Colonic mucosa (tissue), 4 donors: ENCODE results near the gene CDH11. TPM values are rescaled to one million over a fixed set of nuclear protein-coding genes. Genes with fewer than 3 reads are reported as not detected.

Experiments used
- DNase-seq: peaks from one replicate; pipeline ENCODE4 v3.0.0-alpha.2; 2020
- H3K27ac ChIP-seq: fragments of 200-600 bp; one replicate; pipeline ENCODE4 v1.8.0; 2021
- H3K27me3 ChIP-seq: fragments of 200-600 bp; one replicate; pipeline ENCODE4 v1.8.0; 2021
- H3K36me3 ChIP-seq: fragments of 200-600 bp; one replicate; pipeline ENCODE4 v1.8.0; 2021
- H3K4me1 ChIP-seq: fragments of 200-600 bp; one replicate; pipeline ENCODE4 v1.8.0; 2021; ENCODE audit warnings: mild to moderate bottlenecking
- H3K4me3 ChIP-seq: fragments of 200-600 bp; one replicate; pipeline ENCODE4 v1.8.0; 2021
- H3K9ac ChIP-seq, 2 donors: one replicate each; pipeline ENCODE4 v1.7.0; 2013; ENCODE audit warnings: control low read depth in 2 of 2, low read depth in 2 of 2, low read length in 2 of 2
- H3K9me3 ChIP-seq: fragments of 200-600 bp; one replicate; pipeline ENCODE4 v1.8.0; 2021
- CTCF ChIP-seq: fragments of 200-600 bp; IDR thresholded peaks from one replicate; pipeline ENCODE4 v1.8.0; 2022; ENCODE audit warnings: antibody characterized with exemption, mild to moderate bottlenecking
- intact Hi-C: fragments of 100-400 bp; cut with DNase I; formaldehyde crosslinking; loops from one replicate; pipeline ENCODE4 v1.14.1; 2022
- total RNA-seq, 2 donors: library from RNA; stranded (reverse); fragmentation: NEBNext Ultra II Directional in 1 of 2; extraction: Animal tissue kit (Norgen Biotek cat#: 25700) in 1 of 2; gene quantifications; one replicate each; pipeline ENCODE4 v1.2.1, GENCODE V29; 2021
- donor health status: healthy.
- donor health status: DM: no; HTN: no; CAD: no.
- donor health status: DM: no; HTN: no; CAD: no.

The CDH11 gene
- total RNA-seq, 2 donors from 2014 or later: 10.2 to 17.1 TPM

GRCh38 chr16:65005696-65006095, 116.2 kb downstream of the CDH11 start:
- H3K27me3 ChIP-seq: no peaks in the 10 kb centered on the region
- TF ChIP-seq CTCF: no peak
- intact Hi-C loops: no loop called here
- H3K27ac ChIP-seq: no peak overlapping the region
- no peaks in the 10 kb centered on the region for H3K4me1 ChIP-seq
- no peak overlapping the region for H3K4me3 ChIP-seq
- no peaks in the 10 kb centered on the region for H3K36me3 ChIP-seq
- H3K9me3 ChIP-seq: no peaks in the 10 kb centered on the region
- H3K9ac ChIP-seq: no peak overlapping the region
- no peak for DNase-seq

- no peaks in the 10 kb centered on the region for H3K9me3 ChIP-seq
- intact Hi-C loops: no loop called here
- no peaks in the 10 kb centered on the region for H3K36me3 ChIP-seq
Measured at GRCh38 chr16:65004570-65004969, 117.3 kb downstream of the CDH11 start.

GRCh38 chr16:65003621-65004020, 118.2 kb downstream of the CDH11 start:
- DNase-seq: no peak
- Histone ChIP-seq H3K36me3 (no peaks in the 10 kb centered on the region), H3K9ac (no peak overlapping the region), H3K27me3 (no peaks in the 10 kb centered on the region), H3K9me3 (no peaks in the 10 kb centered on the region), H3K4me3 (no peak overlapping the region), H3K4me1 (no peaks in the 10 kb centered on the region), H3K27ac (no peak overlapping the region)
- no peak for TF ChIP-seq CTCF
- intact Hi-C loops: no loop called here

More at GRCh38 chr16:65004570-65004969, 117.3 kb downstream of the CDH11 start:
- no peak overlapping the region for H3K27ac ChIP-seq
- no peaks in the 10 kb centered on the region for H3K27me3 ChIP-seq
- TF ChIP-seq CTCF: no peak
- H3K4me3 ChIP-seq: no peak overlapping the region
- H3K4me1 ChIP-seq: no peaks in the 10 kb centered on the region
- H3K9ac ChIP-seq: no peak overlapping the region
- DNase-seq: no peak

- no peak for DNase-seq
- H3K36me3 ChIP-seq: no peaks in the 10 kb centered on the region
- H3K9me3 ChIP-seq: no peaks in the 10 kb centered on the region
- H3K4me1 ChIP-seq: no peaks in the 10 kb centered on the region
- intact Hi-C loops: no loop called here
- H3K27me3 ChIP-seq: no peaks in the 10 kb centered on the region
- H3K27ac ChIP-seq: no peak overlapping the region
- H3K9ac ChIP-seq: no peak overlapping the region
- no peak for TF ChIP-seq CTCF
- no peak overlapping the region for H3K4me3 ChIP-seq
Measured at GRCh38 chr16:65002265-65002664, 119.6 kb downstream of the CDH11 start.

GRCh38 chr16:65000654-65001053, 121.2 kb downstream of the CDH11 start:
- Histone ChIP-seq H3K9me3 (no peaks in the 10 kb centered on the region), H3K4me3 (no peak overlapping the region), H3K4me1 (no peaks in the 10 kb centered on the region), H3K27ac (no peak overlapping the region), H3K27me3 (no peaks in the 10 kb centered on the region), H3K9ac (no peak overlapping the region), H3K36me3 (no peaks in the 10 kb centered on the region)
- DNase-seq: no peak
- intact Hi-C loops: no loop called here
- TF ChIP-seq CTCF: no peak

DNA sequence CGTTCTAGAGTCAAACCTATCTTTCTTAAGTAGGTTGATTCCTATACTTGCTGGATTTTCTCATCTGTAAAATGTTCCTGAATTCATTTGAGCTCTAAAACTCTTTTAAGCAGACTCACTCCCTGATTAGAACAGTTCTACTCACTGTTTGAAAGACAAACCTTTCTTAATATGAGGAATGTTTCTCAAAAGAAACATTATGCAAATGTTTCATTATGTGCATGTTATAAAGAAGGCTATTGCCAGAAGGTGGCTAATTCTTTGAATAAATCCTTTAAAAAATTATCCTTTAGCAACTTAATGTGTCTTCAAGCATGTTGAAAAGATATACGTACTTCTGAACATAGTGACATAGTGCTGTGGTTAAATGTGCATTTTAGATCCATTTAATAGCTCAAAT, 124.1 kb downstream of the CDH11 start:
- TF ChIP-seq CTCF: no peak
- no peak for DNase-seq
- no peak overlapping the region for H3K27ac ChIP-seq
- H3K27me3 ChIP-seq: no peaks in the 10 kb centered on the region
- no peaks in the 10 kb centered on the region for H3K36me3 ChIP-seq
- no peaks in the 10 kb centered on the region for H3K9me3 ChIP-seq
- H3K9ac ChIP-seq: no peak overlapping the region
- intact Hi-C loops: no loop called here
- no peaks in the 10 kb centered on the region for H3K4me1 ChIP-seq
- H3K4me3 ChIP-seq: no peak overlapping the region
